ENCODE data around the gene CGB8.

GRCh38 chr19:49017666-49018351 lies 31.1 kb downstream of the CGB8 start:
- TF ChIP-seq CTCF (IDR thresholded peaks at IDR 0.05; ENCODE audit: insufficient read depth, low read length): peak; percentile 35
- no peak for TF ChIP-seq REST (IDR thresholded peaks at IDR 0.05; ENCODE audit: insufficient replicate concordance, low read depth)
- no peak; the same call in 1 of the 2 replicates for TF ChIP-seq POLR2AphosphoS5 (IDR thresholded peaks at IDR 0.05; ENCODE audit: low read depth)
- TF ChIP-seq GABPA (IDR thresholded peaks at IDR 0.05; ENCODE audit: low read depth): no peak

Measured in HL-60 (cell line).